SU-DHL-6 (cell line): ENCODE results near the gene ZNF541.

ENCODE experiments used
- H2AFZ ChIP-seq: fragments of 200-600 bp; sonication (generic); 2 replicates; pipeline ENCODE4 v1.6.1; 2014; ENCODE audit warnings: low read depth, mild to moderate bottlenecking, moderate library complexity, mixed read lengths, antibody characterized with exemption, low read length; ENCODE audit not compliant: severe bottlenecking
- H3F3A ChIP-seq: fragments of 200-600 bp; shearing (Covaris generic); 2 replicates; pipeline ENCODE4 v1.6.0; 2016; ENCODE audit warnings: antibody characterized with exemption, mild to moderate bottlenecking; ENCODE audit not compliant: insufficient read depth
- H3K27ac ChIP-seq: fragments of 200-600 bp; sonication (generic); 2 replicates; pipeline ENCODE4 v1.5.1; 2016; ENCODE audit warnings: low read depth, mild to moderate bottlenecking, low read length, moderate library complexity, mixed read lengths
- H3K27me3 ChIP-seq: fragments of 200-600 bp; sonication (generic), shearing (Covaris generic); 2 replicates; pipeline ENCODE4 v1.6.0; 2014; ENCODE audit warnings: mild to moderate bottlenecking, low read length
- H3K36me3 ChIP-seq: fragments of 200-600 bp; sonication (generic); 2 replicates; pipeline ENCODE4 v1.6.1; 2014; ENCODE audit warnings: mild to moderate bottlenecking, low read length, mixed read lengths
- H3K4me2 ChIP-seq: fragments of 300-600, 200-600 bp; shearing (Covaris generic), sonication (generic); 2 replicates; pipeline ENCODE4 v1.6.0; 2014; ENCODE audit warnings: low read length, low read depth, mild to moderate bottlenecking; ENCODE audit not compliant: poor library complexity, severe bottlenecking
- H3K4me3 ChIP-seq: fragments of 200-600 bp; sonication (generic); 2 replicates; pipeline ENCODE4 v1.5.1; 2014; ENCODE audit warnings: antibody characterized with exemption, low read length, mild to moderate bottlenecking, mixed read lengths; ENCODE audit not compliant: insufficient read depth, poor library complexity, severe bottlenecking
- H3K79me2 ChIP-seq: fragments of 200-600 bp; sonication (generic); 2 replicates; pipeline ENCODE4 v1.6.1; 2014; ENCODE audit warnings: mild to moderate bottlenecking, low read length, moderate library complexity; ENCODE audit not compliant: insufficient read depth
- H3K9ac ChIP-seq: fragments of 200-600 bp; sonication (generic); 2 replicates; pipeline ENCODE4 v1.7.0; 2014; ENCODE audit warnings: mild to moderate bottlenecking, low read length
- H3K9me2 ChIP-seq: fragments of 200-600 bp; sonication (generic); replicated peaks from 2 replicates; pipeline ENCODE4 v1.6.1; 2014; ENCODE audit warnings: low read length; ENCODE audit not compliant: insufficient read depth
- H3K9me3 ChIP-seq: fragments of 200-600 bp; sonication (generic); 2 replicates; pipeline ENCODE4 v1.6.1; 2014; ENCODE audit warnings: low read length, mixed read lengths; ENCODE audit not compliant: insufficient read depth
- H4K20me1 ChIP-seq: fragments of 200-600 bp; sonication (generic); 2 replicates; pipeline ENCODE4 v1.6.1; 2014; ENCODE audit warnings: low read depth, mild to moderate bottlenecking, antibody characterized with exemption, low read length, moderate library complexity, mixed read lengths
- EZH2phosphoT487 ChIP-seq: fragments of 200-600 bp; sonication (generic), shearing (Covaris generic); conservative IDR thresholded peaks from 2 replicates; pipeline ENCODE4 v1.6.1; 2018; ENCODE audit warnings: mild to moderate bottlenecking, antibody characterized with exemption, low read length, moderate library complexity, mixed read lengths
- TF ChIP-seq, protein P1 (sequence below): fragments of 200-600 bp; sonication (generic); IDR thresholded peaks from one replicate; pipeline ENCODE4 v1.5.1; 2017; ENCODE audit warnings: antibody characterized with exemption, mild to moderate bottlenecking, low read length, moderate library complexity; ENCODE audit not compliant: insufficient read depth, poor library complexity, severe bottlenecking

The ZNF541 gene

DNA sequence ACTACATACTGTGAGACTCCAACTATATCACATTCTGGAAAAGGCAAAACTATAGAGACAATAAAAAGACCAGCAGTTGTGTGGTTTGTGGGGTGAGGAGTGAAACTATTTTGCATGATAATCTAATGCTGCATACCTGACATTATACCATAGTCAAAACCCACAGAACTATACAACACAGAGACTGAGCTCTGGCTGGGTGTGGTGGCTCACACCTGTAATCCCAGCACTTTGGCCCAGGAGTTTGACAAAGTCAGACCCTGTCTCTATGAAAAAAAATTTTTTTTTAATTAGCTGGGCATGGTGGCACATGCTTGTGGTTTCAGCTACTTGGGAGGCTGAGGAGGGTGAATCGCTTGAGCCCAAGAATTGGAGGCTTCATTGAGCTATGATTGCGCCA, 11.9 kb downstream of the ZNF541 start:
- no peak overlapping the region for H3K9ac ChIP-seq
- H2AFZ ChIP-seq = no peak overlapping the region
- H3K27me3 ChIP-seq = no peaks in the 10 kb centered on the region
- H3K36me3 ChIP-seq = no peaks in the 10 kb centered on the region
- no peak overlapping the region for H3K4me3 ChIP-seq
- TF ChIP-seq EZH2phosphoT487 = no peak
- TF ChIP-seq, protein P1, sequence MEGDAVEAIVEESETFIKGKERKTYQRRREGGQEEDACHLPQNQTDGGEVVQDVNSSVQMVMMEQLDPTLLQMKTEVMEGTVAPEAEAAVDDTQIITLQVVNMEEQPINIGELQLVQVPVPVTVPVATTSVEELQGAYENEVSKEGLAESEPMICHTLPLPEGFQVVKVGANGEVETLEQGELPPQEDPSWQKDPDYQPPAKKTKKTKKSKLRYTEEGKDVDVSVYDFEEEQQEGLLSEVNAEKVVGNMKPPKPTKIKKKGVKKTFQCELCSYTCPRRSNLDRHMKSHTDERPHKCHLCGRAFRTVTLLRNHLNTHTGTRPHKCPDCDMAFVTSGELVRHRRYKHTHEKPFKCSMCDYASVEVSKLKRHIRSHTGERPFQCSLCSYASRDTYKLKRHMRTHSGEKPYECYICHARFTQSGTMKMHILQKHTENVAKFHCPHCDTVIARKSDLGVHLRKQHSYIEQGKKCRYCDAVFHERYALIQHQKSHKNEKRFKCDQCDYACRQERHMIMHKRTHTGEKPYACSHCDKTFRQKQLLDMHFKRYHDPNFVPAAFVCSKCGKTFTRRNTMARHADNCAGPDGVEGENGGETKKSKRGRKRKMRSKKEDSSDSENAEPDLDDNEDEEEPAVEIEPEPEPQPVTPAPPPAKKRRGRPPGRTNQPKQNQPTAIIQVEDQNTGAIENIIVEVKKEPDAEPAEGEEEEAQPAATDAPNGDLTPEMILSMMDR = no peak
- no peak overlapping the region for H3K27ac ChIP-seq
- no peaks in the 10 kb centered on the region for H3F3A ChIP-seq
- H3K9me3 ChIP-seq = no peaks in the 10 kb centered on the region
- H3K4me2 ChIP-seq = no peak overlapping the region
- H3K9me2 ChIP-seq = no peaks in the 10 kb centered on the region
- no peaks in the 10 kb centered on the region for H4K20me1 ChIP-seq
- H3K79me2 ChIP-seq = no peaks in the 10 kb centered on the region

DNA sequence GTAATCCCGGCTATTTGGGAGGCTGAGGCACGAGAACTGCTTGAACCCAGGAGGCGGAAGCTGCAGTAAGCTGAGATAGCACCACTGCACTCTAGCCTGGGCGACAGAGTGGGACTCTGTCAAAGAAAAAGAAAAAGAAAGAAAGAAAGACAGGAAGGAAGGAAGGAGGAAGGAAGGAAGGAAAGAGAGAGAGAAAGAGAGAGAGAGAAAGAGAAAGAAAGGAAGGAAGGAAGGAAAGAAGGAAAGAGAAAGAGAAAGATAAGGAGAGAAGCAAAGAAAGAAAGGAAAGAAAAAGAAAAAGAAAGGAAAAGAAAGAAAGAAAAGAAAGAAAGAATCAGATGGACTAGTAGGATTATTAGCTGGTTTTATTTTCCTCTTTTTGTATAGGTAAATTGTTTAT, 22.8 kb downstream of the ZNF541 start:
- H3F3A ChIP-seq = no peaks in the 10 kb centered on the region
- no peaks in the 10 kb centered on the region for H3K9me3 ChIP-seq
- H3K9me2 ChIP-seq = no peaks in the 10 kb centered on the region
- no peak overlapping the region for H3K4me3 ChIP-seq
- no peak overlapping the region for H3K27ac ChIP-seq
- H2AFZ ChIP-seq = no peak overlapping the region
- no peaks in the 10 kb centered on the region for H3K27me3 ChIP-seq
- TF ChIP-seq EZH2phosphoT487 = no peak
- TF ChIP-seq, protein P1 = no peak
- H3K4me2 ChIP-seq = no peak overlapping the region
- no peak overlapping the region for H3K9ac ChIP-seq
- no peaks in the 10 kb centered on the region for H4K20me1 ChIP-seq
- no peaks in the 10 kb centered on the region for H3K36me3 ChIP-seq
- no peaks in the 10 kb centered on the region for H3K79me2 ChIP-seq

DNA sequence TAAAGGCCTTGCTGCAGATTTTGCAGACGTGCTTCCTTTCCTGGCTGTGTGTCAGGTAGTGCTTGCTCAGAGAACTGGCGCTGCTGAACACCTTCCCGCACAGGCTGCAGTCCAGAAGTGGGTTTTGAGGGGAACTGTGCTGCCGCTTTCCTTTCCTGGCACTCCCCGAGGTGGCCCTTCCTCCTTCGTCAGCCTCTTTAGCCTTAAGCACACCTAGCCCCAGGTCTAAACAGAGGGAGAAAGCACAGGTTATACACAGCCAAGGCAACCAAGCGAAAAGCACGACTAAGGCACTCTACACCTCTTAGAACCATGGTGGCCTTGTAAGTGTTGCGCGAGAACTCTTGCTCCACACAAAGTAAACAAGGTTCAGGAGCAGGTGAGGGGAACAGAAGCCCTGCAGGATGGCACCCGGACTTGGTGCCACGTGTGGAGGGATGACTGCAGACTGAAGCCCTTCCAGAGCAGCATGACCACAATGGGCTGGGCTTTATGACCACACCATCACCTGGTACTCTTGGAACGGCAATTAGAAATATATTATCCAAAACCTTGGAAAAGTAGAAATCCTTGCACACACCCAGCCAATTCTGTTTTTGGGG, 23.6 kb downstream of the ZNF541 start:
- H3K9me2 ChIP-seq = no peaks in the 10 kb centered on the region
- TF ChIP-seq, protein P1 = no peak
- TF ChIP-seq EZH2phosphoT487 = no peak
- no peak overlapping the region for H2AFZ ChIP-seq
- no peaks in the 10 kb centered on the region for H3K9me3 ChIP-seq
- H3K9ac ChIP-seq = no peak overlapping the region
- no peaks in the 10 kb centered on the region for H3K27me3 ChIP-seq
- H3K4me2 ChIP-seq = no peak overlapping the region
- no peak overlapping the region for H3K27ac ChIP-seq
- no peaks in the 10 kb centered on the region for H3K79me2 ChIP-seq
- no peak overlapping the region for H3K4me3 ChIP-seq
- H3K36me3 ChIP-seq = no peaks in the 10 kb centered on the region
- no peaks in the 10 kb centered on the region for H4K20me1 ChIP-seq
- H3F3A ChIP-seq = no peaks in the 10 kb centered on the region
